Measurements from ENCODE around the gene GPR157.

The GPR157 gene

GRCh38 chr1:9079988-9080704 lies 48.8 kb downstream of the GPR157 start:
- DNase-seq, result no peak
- Histone ChIP-seq H3K27me3 (ENCODE audit: insufficient read depth, low read depth, severe bottlenecking) (no peaks in the 10 kb centered on the region), H3K4me3 (ENCODE audit: low read depth, low read length) (no peak overlapping the region), H3K9me3 (ENCODE audit: severe bottlenecking) (no peaks in the 10 kb centered on the region), H3K36me3 (no peaks in the 10 kb centered on the region), H3K27ac (no peak overlapping the region)
- TF ChIP-seq CTCF (IDR thresholded peaks at IDR 0.05; ENCODE audit: low read depth, low read length), result no peak

GRCh38 chr1:9078752-9079500 lies 50.0 kb downstream of the GPR157 start:
- Histone ChIP-seq H3K36me3 (no peaks in the 10 kb centered on the region), H3K9me3 (ENCODE audit: severe bottlenecking) (no peaks in the 10 kb centered on the region), H3K4me3 (ENCODE audit: low read depth, low read length) (no peak overlapping the region), H3K27me3 (ENCODE audit: insufficient read depth, low read depth, severe bottlenecking) (no peaks in the 10 kb centered on the region), H3K27ac (no peak overlapping the region)
- no peak for TF ChIP-seq CTCF (IDR thresholded peaks at IDR 0.05; ENCODE audit: low read depth, low read length)
- no peak for DNase-seq

- TF ChIP-seq CTCF (IDR thresholded peaks at IDR 0.05; ENCODE audit: low read depth, low read length), result no peak
- DNase-seq, result no peak
- H3K4me3 ChIP-seq (ENCODE audit: low read depth, low read length), result no peak overlapping the region
- H3K27ac ChIP-seq, result no peak overlapping the region
- H3K27me3 ChIP-seq (ENCODE audit: insufficient read depth, low read depth, severe bottlenecking), result no peaks in the 10 kb centered on the region
- no peaks in the 10 kb centered on the region for H3K36me3 ChIP-seq
- no peaks in the 10 kb centered on the region for H3K9me3 ChIP-seq (ENCODE audit: severe bottlenecking)
Observed at GRCh38 chr1:9078015-9078751, 50.7 kb downstream of the GPR157 start.

GRCh38 chr1:9075022-9075421 lies 53.9 kb downstream of the GPR157 start:
- H3K9me3 ChIP-seq (ENCODE audit: severe bottlenecking), result no peaks in the 10 kb centered on the region
- no peaks in the 10 kb centered on the region for H3K27me3 ChIP-seq (ENCODE audit: insufficient read depth, low read depth, severe bottlenecking)
- TF ChIP-seq CTCF (IDR thresholded peaks at IDR 0.05; ENCODE audit: low read depth, low read length), result no peak
- H3K4me3 ChIP-seq (ENCODE audit: low read depth, low read length), result no peak overlapping the region
- DNase-seq, result no peak
- H3K36me3 ChIP-seq, result no peaks in the 10 kb centered on the region
- no peak overlapping the region for H3K27ac ChIP-seq

GRCh38 chr1:9073143-9073542 lies 55.8 kb downstream of the GPR157 start:
- Histone ChIP-seq H3K27me3 (ENCODE audit: insufficient read depth, low read depth, severe bottlenecking) (no peaks in the 10 kb centered on the region), H3K36me3 (no peaks in the 10 kb centered on the region), H3K27ac (no peak overlapping the region), H3K4me3 (ENCODE audit: low read depth, low read length) (no peak overlapping the region), H3K9me3 (ENCODE audit: severe bottlenecking) (no peaks in the 10 kb centered on the region)
- no peak for TF ChIP-seq CTCF (IDR thresholded peaks at IDR 0.05; ENCODE audit: low read depth, low read length)
- no peak for DNase-seq

All from WERI-Rb-1 (cell line).